RKO (cell line): ENCODE data around the gene DLGAP1.
"Not testable (repeated sequence)": the region's sequence is repeated elsewhere in the genome, so short reads cannot be mapped to it uniquely, and the experiment has no call there.

Experiments
- DNase-seq: peaks from one replicate; pipeline ENCODE4 v3.0.0-alpha.2; 2016; ENCODE audit warnings: low spot score

DLGAP1 gene

DNA sequence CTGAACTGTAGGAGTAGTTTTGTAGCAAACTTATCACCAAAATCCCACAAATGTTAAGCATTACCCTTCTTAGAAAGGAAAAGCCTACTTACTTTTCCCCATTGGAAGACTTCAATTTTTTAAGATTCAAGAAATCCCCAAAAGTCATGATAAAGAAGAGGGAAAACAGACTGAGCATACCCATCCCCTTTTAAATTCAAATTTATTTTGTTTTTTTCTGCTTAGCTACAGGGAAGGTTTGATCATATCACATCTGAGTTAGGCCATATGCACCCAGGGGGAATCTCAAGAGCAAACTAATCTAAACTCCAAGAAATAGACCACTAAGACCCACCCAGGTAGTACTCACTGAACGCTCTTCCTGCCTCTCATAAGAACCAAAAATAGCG is 830.6 kb downstream of the DLGAP1 start:
- no peak for DNase-seq

DNA sequence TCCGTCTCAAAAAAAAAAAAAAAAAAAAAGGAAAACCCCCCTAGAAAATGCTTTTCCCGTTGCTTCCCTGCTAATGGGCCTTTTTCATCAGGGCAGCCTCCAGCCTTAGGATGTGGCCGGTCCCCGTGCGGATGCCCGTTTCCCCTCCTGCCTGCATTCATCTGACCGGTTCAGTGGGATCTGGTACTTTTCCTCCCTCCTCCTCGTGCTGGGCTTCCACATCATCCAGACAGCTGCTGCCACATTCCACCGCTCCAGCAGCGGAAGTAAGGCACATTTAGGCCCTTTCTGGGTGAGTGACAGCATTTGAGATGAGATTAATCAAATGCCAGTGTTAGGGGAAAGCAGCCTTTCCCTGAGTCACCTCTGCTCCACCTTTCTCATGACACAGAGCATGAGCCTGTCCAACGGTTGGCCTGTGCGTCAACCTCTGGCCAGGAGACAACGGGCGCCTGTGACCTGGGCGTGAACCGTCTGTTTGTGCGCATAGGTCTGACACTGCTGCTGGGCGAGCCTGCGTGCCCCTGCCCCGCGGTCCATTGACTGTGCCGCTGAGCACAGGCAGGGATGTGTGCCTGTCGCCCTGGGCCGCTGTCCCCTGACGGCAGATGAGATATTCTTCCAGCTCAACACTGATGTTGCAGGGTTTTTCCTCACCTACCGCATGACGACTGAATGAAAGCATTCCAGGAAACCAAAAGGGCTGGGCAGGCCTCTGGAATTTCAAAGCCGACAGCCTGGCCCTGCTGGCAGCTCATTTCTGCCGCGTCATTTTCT is 831.1 kb downstream of the DLGAP1 start:
- DNase-seq = peak; percentile 99

DNA sequence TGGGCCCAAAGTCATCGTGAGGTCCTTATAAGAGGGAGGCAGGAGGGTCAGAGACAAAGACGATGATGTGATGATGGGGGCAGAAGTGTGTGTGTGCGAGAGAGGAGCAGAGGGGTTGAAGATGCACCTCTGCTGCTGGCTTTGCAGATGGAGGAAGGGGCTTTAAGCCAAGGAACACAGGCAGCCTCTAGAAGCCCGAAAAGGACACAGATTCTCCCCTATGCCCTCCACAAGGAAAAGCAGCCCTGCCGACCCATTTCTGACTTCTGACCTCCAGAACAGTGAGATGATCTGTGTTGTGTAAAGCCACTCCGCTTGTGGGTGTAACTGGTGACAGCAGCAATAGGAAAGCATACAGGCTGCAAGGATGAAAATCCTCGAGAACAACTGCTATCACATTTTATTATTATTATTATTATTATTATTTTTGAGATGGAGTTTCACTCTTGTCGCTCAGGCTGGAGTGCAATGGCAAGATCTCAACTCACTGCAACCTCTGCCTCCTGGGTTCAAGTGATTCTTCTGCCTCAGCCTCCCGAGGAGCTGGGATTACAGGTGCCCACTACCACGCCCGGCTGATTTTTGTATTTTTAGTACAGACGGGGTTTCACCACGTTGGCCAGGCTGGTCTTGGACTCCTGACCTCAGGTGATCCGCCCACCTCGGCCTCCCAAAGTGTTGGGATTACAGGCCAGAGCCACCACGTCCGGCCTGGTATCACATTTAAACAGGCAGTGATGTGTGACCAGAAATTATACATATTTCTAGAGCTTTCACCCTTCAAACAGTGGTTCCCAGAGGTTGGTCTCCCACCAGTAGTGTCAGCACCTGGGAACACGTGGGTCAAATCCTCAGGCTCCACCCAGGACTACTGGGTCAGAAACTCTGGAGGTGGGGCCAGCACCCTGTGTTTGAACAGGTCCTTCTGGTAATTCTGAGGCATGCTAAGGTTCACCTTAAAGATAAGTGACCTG is 834.7 kb downstream of the DLGAP1 start:
- DNase-seq = no peak

DNA sequence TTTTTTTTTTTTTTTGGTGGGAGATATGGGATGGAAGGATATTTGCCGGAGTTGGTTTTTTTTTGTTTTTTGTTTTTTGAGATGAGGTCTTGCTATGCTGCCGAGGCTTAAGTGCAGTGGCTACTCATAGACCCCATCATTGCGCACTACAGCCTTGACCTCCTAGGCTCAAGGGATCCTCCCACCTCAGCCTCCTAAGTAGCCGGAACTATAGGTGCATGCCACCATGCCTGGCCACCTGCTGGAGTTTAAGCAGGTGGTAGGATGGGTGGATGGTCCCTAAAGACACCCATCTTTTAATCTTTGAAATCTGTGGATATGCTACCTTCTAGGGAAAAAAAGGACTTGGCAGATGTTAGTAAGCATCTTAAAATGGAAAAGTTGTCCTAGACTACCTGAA is 835.4 kb downstream of the DLGAP1 start:
- DNase-seq = no peak

DNA sequence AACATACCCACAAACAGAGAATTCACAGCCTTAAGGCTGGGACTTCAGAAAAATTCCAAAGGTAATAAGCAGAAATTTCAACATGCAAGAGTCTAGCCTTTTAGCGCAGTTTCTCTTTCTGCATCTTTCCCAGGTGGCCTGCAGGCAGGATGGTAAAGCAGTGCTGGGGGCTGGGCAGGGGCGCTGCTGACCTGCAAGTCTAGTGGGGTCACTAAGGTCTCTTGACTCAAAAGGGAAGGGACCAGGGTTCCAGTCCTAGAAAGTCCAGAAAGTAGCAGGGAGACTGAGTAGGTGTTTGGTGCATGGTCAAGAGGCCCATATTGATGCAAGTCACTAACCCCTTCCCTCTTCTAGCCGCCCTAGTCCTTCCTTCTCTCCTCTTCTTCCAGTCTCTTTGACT is 835.9 kb downstream of the DLGAP1 start:
- no peak for DNase-seq

GRCh38 chr18:3616744-3617143 is 838.4 kb downstream of the DLGAP1 start:
- no peak for DNase-seq

DNA sequence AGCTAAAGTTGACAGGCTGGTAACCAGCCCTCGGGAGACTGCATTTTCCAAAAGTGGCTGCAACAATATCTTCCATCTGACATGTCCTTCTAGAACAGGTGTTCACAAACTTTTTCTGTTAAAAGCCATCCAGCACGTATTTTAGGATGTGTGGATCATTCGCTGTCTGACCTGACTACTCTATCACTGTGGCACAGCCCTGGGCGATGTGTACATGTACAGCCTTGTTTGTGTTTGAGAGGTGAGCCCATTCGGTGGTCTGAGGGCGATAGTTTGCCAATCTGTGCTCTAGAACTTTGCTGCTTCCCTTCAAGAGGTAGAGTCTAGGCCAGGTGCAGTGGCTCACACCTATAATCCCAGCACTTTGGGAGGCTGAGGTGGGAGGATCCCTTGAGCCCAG is 839.0 kb downstream of the DLGAP1 start:
- DNase-seq = no peak

- no peak for DNase-seq
Measured at GRCh38 chr18:3615374-3615985, 839.6 kb downstream of the DLGAP1 start.

DNA sequence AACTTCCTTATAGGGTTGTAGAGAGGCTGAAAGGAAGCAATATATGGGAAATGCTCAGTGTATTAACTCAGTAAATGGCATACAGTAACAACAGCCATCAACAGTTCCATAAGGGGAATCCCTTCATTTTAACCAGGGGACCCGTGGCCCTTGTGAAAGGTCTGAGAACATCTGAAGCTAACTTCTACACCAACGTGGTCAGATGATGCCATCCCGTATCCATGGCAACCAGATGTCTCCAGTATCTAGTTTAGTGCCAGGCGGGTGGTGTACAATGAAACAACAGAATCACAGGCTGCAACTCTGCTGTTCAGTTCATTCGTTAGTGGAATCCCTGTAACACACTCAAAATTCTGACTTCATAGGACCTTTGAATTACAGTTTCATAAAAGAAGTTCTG is 842.8 kb downstream of the DLGAP1 start:
- DNase-seq = no peak

DNA sequence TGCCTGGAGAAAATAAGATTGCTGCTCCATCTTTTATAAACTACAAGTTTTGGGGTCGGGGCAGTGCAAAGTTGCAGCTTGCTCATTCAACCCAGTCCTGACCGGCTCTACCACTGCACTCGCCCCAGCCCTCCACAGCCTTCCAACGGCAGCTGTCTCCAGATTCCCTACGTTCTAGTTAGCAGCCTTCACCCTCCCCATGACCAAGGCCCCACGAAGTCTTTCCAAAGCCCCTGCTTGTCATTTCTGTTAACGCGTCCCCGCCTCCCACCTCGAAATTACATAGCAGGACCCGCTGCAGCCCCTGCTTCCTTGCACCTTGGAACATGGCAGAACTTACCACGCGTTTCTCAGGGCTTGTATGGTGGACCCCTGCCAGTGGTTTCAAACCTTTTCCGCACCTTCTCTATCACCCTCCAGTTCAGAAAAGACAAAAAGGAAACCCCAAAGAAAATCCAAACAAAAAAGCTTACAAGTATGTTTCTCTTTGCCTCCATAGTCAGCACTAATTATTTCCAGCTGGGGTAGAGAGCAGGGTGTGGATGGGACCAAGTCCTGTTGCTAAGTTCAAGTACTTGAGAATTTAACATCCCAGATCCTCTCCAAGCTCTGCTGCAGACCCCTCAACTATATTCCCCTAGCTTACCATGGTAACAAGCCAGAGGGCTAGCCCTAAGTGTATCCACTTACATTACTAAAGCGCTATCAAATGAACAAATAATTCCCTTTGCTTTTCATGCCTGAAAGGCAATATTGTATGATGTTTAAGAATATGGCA is 843.6 kb downstream of the DLGAP1 start:
- DNase-seq = no peak

DNA sequence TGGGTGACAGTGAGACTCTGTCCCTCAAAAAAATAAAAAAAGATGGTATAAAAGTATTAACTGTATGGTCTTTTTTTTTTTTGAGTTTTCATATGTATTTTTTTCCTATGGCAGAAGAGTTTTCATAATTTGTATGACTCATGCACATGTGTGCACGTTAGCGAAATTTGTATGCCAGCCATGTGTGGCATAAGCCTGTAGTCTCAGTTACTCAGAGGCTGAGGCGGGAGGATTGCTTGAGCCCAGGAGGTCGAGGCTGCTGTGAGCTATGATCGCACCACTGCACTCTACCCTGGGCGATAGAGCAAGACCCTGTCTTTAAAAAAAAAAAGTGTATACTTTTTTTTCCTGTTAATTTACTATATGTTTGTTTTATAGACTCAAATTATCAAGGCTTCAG is 844.3 kb downstream of the DLGAP1 start:
- peak; percentile 43 for DNase-seq

- no peak for DNase-seq
Measured at GRCh38 chr18:3610188-3610708, 844.9 kb downstream of the DLGAP1 start.

DNA sequence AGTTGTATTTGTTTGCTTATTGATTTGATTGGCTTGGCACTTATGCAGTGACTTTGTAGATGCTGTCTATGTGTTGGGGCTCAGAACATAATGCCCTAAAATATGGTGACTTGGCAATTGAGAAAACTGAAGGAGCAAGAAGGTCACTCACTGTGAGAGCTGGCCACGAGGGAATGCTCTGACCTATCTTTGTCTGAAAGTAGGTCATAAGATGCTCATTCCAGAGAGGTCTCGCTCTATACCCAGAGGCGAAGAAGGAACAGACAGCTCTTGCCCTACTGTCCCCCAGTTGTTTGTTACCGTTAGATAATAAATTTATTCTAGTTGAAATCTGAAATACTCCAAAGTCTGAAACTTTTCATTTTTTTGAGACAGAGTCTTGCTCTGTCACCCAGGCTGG is 846.6 kb downstream of the DLGAP1 start:
- DNase-seq = no peak

DNA sequence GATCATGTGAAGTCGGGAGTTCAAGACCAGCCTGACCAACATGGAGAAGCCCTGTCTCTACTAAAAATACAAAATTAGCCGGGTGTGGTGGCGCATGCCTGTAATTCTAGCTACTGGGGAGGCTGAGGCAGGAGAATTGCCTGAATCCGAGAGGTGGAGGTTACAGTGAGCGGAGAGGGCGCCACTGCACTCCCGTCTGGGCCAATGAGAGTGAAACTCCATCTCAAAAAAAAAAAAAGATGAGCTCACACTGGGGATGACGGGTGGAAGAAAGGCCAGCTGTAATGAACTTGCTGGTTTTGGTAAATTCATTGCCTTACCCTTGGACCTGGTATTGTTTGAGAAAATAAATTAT is 847.0 kb downstream of the DLGAP1 start:
- not testable (repeated sequence) for DNase-seq

GRCh38 chr18:3607309-3608098 is 847.6 kb downstream of the DLGAP1 start:
- no peak for DNase-seq

DNA sequence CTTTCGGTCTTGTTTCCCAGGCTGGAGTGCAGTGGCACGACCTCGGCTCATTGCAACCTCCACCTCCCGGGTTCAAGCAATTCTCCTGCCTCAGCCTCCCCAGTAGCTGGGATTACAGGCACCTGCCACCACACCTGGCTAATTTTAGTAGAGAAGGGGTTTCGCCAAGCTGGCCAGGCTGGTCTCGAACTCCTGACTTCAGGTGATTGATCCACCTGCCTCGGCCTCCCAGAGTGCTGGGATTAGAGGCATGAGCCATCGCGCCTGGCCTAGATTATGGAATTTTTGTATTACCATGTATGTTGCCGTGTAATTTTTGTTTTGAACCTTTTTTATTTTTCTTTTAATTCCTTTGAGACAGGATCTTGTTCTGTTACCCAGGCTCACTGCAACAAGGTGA is 848.2 kb downstream of the DLGAP1 start:
- DNase-seq = not testable (repeated sequence)

- peak; percentile 83 for DNase-seq
Measured at GRCh38 chr18:3605954-3606443, 849.1 kb downstream of the DLGAP1 start.

- peak; percentile 68 for DNase-seq
Measured at GRCh38 chr18:3605486-3605952, 849.6 kb downstream of the DLGAP1 start.

GRCh38 chr18:3604498-3605408 is 850.4 kb downstream of the DLGAP1 start:
- peak; percentile 98 for DNase-seq

DNA sequence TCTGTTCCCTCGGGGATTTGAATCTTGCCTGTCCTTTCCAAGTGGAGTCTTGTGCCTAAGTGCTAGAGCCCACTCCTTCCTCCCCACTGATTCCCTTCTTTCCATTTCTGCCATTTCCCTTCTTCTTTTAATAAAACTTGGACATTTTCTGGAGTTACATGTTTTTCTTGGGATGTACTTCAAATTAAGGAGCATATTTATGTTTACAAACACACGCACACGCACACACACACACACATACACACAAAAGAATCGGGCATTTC is 850.9 kb downstream of the DLGAP1 start:
- DNase-seq = no peak
